Measurements from ENCODE around the gene DNAH10. TPM values are rescaled to one million over a fixed set of nuclear protein-coding genes. Genes with fewer than 3 reads are reported as not detected.

The DNAH10 gene
- total and polyA plus RNA-seq, 10 of the 15 experiments (the other 5 are each of a cell fraction or from before 2014, with no cell fraction given): 0.01 to 0.32 (median 0.06) TPM

DNA sequence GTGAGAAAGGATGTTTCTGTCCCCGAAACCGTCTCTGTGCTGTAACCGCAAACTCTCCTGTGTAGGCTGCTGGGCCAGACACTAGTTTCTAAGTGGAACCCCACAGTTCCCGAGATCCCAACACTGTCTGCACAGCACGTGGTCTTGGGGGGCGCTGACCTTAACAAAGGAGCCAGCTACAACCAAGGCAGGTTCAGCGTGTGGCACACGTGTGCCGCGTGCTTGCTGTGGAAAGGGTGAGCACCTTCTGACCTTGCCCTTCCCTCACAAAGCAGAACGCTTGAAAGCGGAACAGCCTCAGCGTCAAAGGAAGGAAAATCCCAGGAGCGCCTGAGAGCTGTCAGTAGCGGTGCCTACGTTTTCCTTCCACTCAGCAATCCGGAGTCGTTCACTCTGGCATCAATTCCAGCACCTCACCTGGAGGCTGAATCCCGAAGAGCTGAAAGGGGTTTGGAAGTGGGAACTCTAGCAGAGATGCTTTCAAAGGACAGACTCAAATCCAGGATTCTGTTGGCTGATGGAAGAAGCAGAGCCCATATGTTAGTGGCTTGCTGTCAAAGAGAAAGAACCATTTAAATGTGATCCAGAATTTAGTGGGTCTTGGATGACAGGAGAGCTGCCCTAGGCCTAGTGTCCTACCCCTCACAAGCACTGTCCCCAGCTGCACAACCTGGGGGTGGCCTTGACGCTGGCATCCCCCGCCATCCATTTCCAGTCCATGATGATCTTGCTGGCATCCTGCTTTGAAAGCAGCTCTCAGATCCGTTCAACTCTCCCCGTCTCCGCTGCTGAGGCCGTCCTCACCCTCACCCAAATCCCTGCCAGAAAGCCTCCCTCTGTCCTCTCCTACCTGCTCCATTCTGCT lies 183.4 kb downstream of the DNAH10 start:
- Histone ChIP-seq H3K9ac (ENCODE audit: control insufficient read depth, insufficient read depth, low read length) (no peak overlapping the region), H3K4me2 (ENCODE audit: control insufficient read depth, insufficient read depth) (no peak overlapping the region), H2AFZ (ENCODE audit: control insufficient read depth, low read depth, low read length) (no peak overlapping the region), H3K36me3 (ENCODE audit: control insufficient read depth in 2 of 2, insufficient read depth in 2 of 2, low read length in 1 of 2) (no peaks in the 10 kb centered on the region), H3K27ac (ENCODE audit: control insufficient read depth, insufficient read depth) (no peak overlapping the region), H3K27me3 (replicated peaks in 1 of 2; ENCODE audit: control insufficient read depth in 2 of 2, insufficient read depth in 2 of 2, low read length in 1 of 2) (no peaks in the 10 kb centered on the region; a peak in 1 of 4 replicates), H4K20me1 (ENCODE audit: control insufficient read depth, insufficient read depth) (no peaks in the 10 kb centered on the region), H3K9me3 (replicated peaks; ENCODE audit: control insufficient read depth, insufficient read depth, low read length) (no peaks in the 10 kb centered on the region; the same call in 1 of the 3 replicates), H3K79me2 (ENCODE audit: control insufficient read depth, insufficient read depth, low read length) (no peaks in the 10 kb centered on the region), H3K4me3 (no peak overlapping the region), H3K4me1 (ENCODE audit: control insufficient read depth, insufficient read depth, low read length) (no peaks in the 10 kb centered on the region)
- BruUV-seq (replicated peaks): no TSS peak
- ChIA-PET RAD21 (ENCODE audit: unreplicated experiment) (no interaction called here), CTCF (no interaction called here), SMC1A (ENCODE audit: uncharacterized antibody, unreplicated experiment) (interaction anchor here (2.4 kb wide), 1 partner anchor 15 kb away, joined by 6 read pairs; no protein-coding TSS in a partner anchor), POLR2A (no interaction called here)
- ATAC-seq (no peak), FAIRE-seq (no peak), DNase-seq (ENCODE audit: low read depth, low spot score) (no peak)
- intact Hi-C loops (cut with micrococcal nuclease; ENCODE audit: unreplicated experiment): no loop called here
- WGBS (ENCODE audit: insufficient coverage, insufficient replicate concordance, low lambda C conversion rate, missing lambda C conversion rate): 71% methylated on average over 25 of the region's 25 CpGs
- TF ChIP-seq BRCA1 (IDR thresholded peaks at IDR 0.05; ENCODE audit: low read depth, low read length) (no peak), ZNF207 (IDR thresholded peaks at IDR 0.05; ENCODE audit: borderline replicate concordance) (no peak), CBX5 (IDR thresholded peaks at IDR 0.05; ENCODE audit: low read depth) (no peak), POU2F2 (IDR thresholded peaks at IDR 0.05; ENCODE audit: borderline replicate concordance, low read depth, low read length) (no peak), NFYB (IDR thresholded peaks at IDR 0.05; ENCODE audit: insufficient read depth, low read depth, low read length) (no peak), FOXK2 (IDR thresholded peaks at IDR 0.05) (no peak), NFIC (IDR thresholded peaks at IDR 0.05; ENCODE audit: low read depth, low read length) (no peak)
- in situ Hi-C loops (cut with MboI): no loop called here

DNA sequence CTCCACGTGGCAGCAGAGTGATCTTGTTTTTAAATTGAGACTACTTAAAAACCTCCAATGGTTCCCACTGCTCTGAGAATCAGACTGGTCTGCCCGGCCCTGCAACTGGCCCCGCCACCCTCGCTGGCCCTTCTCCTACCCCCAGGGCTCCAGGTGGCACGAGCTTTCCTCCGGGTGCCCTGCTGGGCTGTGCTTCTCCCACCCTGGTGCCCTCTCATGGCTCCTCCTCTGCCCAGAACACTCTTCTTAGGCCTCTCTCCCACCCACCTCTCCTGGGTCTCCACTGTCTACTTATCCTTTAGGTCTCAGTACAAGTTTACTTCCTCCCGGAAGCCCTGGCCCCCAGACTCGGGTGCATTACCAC lies 184.0 kb downstream of the DNAH10 start:
- RAD21 ChIA-PET (ENCODE audit: unreplicated experiment): no interaction called here
- no peak overlapping the region for H3K27ac ChIP-seq (ENCODE audit: control insufficient read depth, insufficient read depth)
- H4K20me1 ChIP-seq (ENCODE audit: control insufficient read depth, insufficient read depth): no peaks in the 10 kb centered on the region
- no peak overlapping the region for H3K4me2 ChIP-seq (ENCODE audit: control insufficient read depth, insufficient read depth)
- no peaks in the 10 kb centered on the region for H3K36me3 ChIP-seq (ENCODE audit: control insufficient read depth in 2 of 2, insufficient read depth in 2 of 2, low read length in 1 of 2)
- no peak overlapping the region for H3K9ac ChIP-seq (ENCODE audit: control insufficient read depth, insufficient read depth, low read length)
- no peak overlapping the region for H3K4me3 ChIP-seq
- intact Hi-C loops (cut with micrococcal nuclease; ENCODE audit: unreplicated experiment): no loop called here
- no peak for TF ChIP-seq REST (IDR thresholded peaks at IDR 0.05; ENCODE audit: low read depth, low read length)
- H3K27me3 ChIP-seq (replicated peaks in 1 of 2; ENCODE audit: control insufficient read depth in 2 of 2, insufficient read depth in 2 of 2, low read length in 1 of 2): no peaks in the 10 kb centered on the region; a peak in 1 of 4 replicates
- BruUV-seq (replicated peaks): no TSS peak
- POLR2A ChIA-PET: no interaction called here
- no peaks in the 10 kb centered on the region for H3K79me2 ChIP-seq (ENCODE audit: control insufficient read depth, insufficient read depth, low read length)
- CTCF ChIA-PET: no interaction called here
- no peak for DNase-seq (ENCODE audit: low read depth, low spot score)
- 39% methylated on average over 8 of the region's 8 CpGs for WGBS (ENCODE audit: insufficient coverage, insufficient replicate concordance, low lambda C conversion rate, missing lambda C conversion rate)
- ATAC-seq: no peak
- H2AFZ ChIP-seq (ENCODE audit: control insufficient read depth, low read depth, low read length): no peak overlapping the region
- FAIRE-seq: no peak
- no peaks in the 10 kb centered on the region for H3K4me1 ChIP-seq (ENCODE audit: control insufficient read depth, insufficient read depth, low read length)
- H3K9me3 ChIP-seq (replicated peaks; ENCODE audit: control insufficient read depth, insufficient read depth, low read length): no peaks in the 10 kb centered on the region; the same call in 1 of the 3 replicates
- in situ Hi-C loops (cut with MboI): no loop called here
- SMC1A ChIA-PET (ENCODE audit: uncharacterized antibody, unreplicated experiment): interaction anchor here (2.4 kb wide), 1 partner anchor 15 kb away, joined by 6 read pairs; no protein-coding TSS in a partner anchor
